ENCODE measurements around the gene PRKACA.

GRCh38 chr19:14096272-14096992, 21.1 kb downstream of the PRKACA start:
- TF ChIP-seq EP300 (IDR thresholded peaks at IDR 0.05) (no peak), CTCF (IDR thresholded peaks at IDR 0.05) (no peak), POLR2A (IDR thresholded peaks at IDR 0.05) (no peak)
